Upper lobe of left lung (tissue), 6 donors: ENCODE results near the gene RPP14. TPM values are rescaled to one million over a fixed set of nuclear protein-coding genes. Genes with fewer than 3 reads are reported as not detected.

Experiments used
- ATAC-seq, 2 donors: fragments of 200-7000 bp; cut with Tn5 transposase; one replicate each; pipeline ENCODE4 v1.9.1; 2022; ENCODE audit warnings: mild to moderate bottlenecking in 2 of 2, moderate library complexity in 2 of 2; ENCODE audit not compliant: low FRiP score in 2 of 2
- DNase-seq, 2 donors: peaks; one replicate each; pipeline ENCODE4 v3.0.0-alpha.2; 2019 to 2020
- H3K27ac ChIP-seq, 4 donors: fragments of 200-600 bp; sonication (generic); one replicate each; pipeline ENCODE4 v1.5.1; 2016 to 2019
- H3K27me3 ChIP-seq, 4 donors: fragments of 200-600 bp; sonication (generic); one replicate each; pipeline ENCODE4 v1.5.1; 2017 to 2019
- H3K36me3 ChIP-seq, 4 donors: fragments of 200-600 bp; sonication (generic); one replicate each; pipeline ENCODE4 v1.5.1; 2016 to 2019
- H3K4me1 ChIP-seq, 4 donors: fragments of 200-600 bp; sonication (generic); one replicate each; pipeline ENCODE4 v1.5.1; 2018 to 2019
- H3K4me3 ChIP-seq, 4 donors: fragments of 200-600 bp; sonication (generic); one replicate each; pipeline ENCODE4 v1.5.1; 2017 to 2019; ENCODE audit warnings: mild to moderate bottlenecking in 2 of 4, moderate library complexity in 1 of 4
- H3K9me3 ChIP-seq, 4 donors: fragments of 200-600 bp; sonication (generic); one replicate each; pipeline ENCODE4 v1.5.1; 2018 to 2019
- EP300 ChIP-seq, 4 donors: sonication (generic); formaldehyde crosslinking; IDR thresholded peaks; one replicate each; pipeline ENCODE4 v1.5.1; 2017; ENCODE audit warnings: antibody characterized with exemption in 4 of 4, control low read depth in 2 of 4
- POLR2A ChIP-seq, 4 donors: fragments of 450-650 bp; IDR thresholded peaks; one replicate each; pipeline ENCODE4 v1.5.1; 2016 to 2017; ENCODE audit warnings: antibody characterized with exemption in 4 of 4, mild to moderate bottlenecking in 2 of 4
- WGBS, 2 donors: methylation state at CpG; one replicate each; pipeline ENCODE4 v1.1.5; 2017 to 2018; 5-methylcytosine and 5-hydroxymethylcytosine counted together
- small RNA-seq, 4 donors: library from RNA; depleted of rRNA; stranded (forward); fragments of <200 nt; gene quantifications; one replicate each; pipeline ENCODE3, GENCODE V24; 2016
- total RNA-seq, 6 donors: library from RNA; depleted of rRNA in 4 of 6; stranded (reverse); fragments of >200 nt in 4 of 6; gene quantifications; one replicate each; pipeline versions ENCODE4 v1.1.0 to v1.2.1, GENCODE V29; 2016 to 2021
- TF ChIP-seq, protein P1 (sequence below), 6 experiments: fragments of 450-650 bp in 4 of 6; fragments of 200-600 bp in 2 of 6; sonication (generic) in 2 of 6; IDR thresholded peaks; one replicate each; pipeline ENCODE4 v1.5.1; 2016 to 2019; ENCODE audit warnings: antibody characterized with exemption in 6 of 6
- donor health status: DM: no; HTN: no; CAD: no; lungs with moderate emphysema.
- donor health status: DM: no; HTN: yes; CAD: no; lungs with severe emphysema.

RPP14 gene
- total RNA-seq, 6 donors from 2014 or later: 6.3 to 11.0 (median 9.4) TPM

GRCh38 chr3:58369038-58369437, 63.0 kb downstream of the RPP14 start:
- Histone ChIP-seq H3K4me3 (no peak overlapping the region), H3K27ac (no peak overlapping the region), H3K4me1 (peaks cover 0 to 4% (median 0%) of the 10 kb centered on the region in 4 donors), H3K27me3 (no peaks in the 10 kb centered on the region), H3K9me3 (no peaks in the 10 kb centered on the region), H3K36me3 (peaks cover 0 to 8% (median 0%) of the 10 kb centered on the region in 4 donors)
- WGBS, 2 donors: 77 to 86% methylated on average over 1 of the region's 1 CpG
- DNase-seq (no peak), ATAC-seq (no peak)
- TF ChIP-seq, protein P1, sequence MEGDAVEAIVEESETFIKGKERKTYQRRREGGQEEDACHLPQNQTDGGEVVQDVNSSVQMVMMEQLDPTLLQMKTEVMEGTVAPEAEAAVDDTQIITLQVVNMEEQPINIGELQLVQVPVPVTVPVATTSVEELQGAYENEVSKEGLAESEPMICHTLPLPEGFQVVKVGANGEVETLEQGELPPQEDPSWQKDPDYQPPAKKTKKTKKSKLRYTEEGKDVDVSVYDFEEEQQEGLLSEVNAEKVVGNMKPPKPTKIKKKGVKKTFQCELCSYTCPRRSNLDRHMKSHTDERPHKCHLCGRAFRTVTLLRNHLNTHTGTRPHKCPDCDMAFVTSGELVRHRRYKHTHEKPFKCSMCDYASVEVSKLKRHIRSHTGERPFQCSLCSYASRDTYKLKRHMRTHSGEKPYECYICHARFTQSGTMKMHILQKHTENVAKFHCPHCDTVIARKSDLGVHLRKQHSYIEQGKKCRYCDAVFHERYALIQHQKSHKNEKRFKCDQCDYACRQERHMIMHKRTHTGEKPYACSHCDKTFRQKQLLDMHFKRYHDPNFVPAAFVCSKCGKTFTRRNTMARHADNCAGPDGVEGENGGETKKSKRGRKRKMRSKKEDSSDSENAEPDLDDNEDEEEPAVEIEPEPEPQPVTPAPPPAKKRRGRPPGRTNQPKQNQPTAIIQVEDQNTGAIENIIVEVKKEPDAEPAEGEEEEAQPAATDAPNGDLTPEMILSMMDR (IDR thresholded peaks at IDR 0.05): no peak
- TF ChIP-seq EP300 (IDR thresholded peaks at IDR 0.05): no peak
- no peak for TF ChIP-seq POLR2A (IDR thresholded peaks at IDR 0.05)

Small RNA genes lying within 50 kb of the gene (small RNA-seq; reads per million reads assigned to genes)
- 0 reads per million in 4 donors for gene AC098479.1

Other genes starting within 250 kb of the RPP14 start
- 10 to 100 TPM in 1 of 6 donors, 1 to 10 TPM in 2, under 1 TPM in 2, not detected in 1; 0.59 to 35.6 (median 3.3) TPM for gene DNASE1L3, start 95.3 kb upstream of the RPP14 start, total RNA-seq
- gene ABHD6, start 68.5 kb upstream of the RPP14 start, total RNA-seq: 10 to 100 TPM in 5 of 6 donors, 1 to 10 TPM in 1; 9.7 to 54.7 (median 16.9) TPM
- gene HTD2, start 275 bp downstream of the RPP14 start, total RNA-seq: 10 to 100 TPM in 2 of 6 donors, 1 to 10 TPM in 3, not detected in 1; 7.1 to 14.7 (median 9.0) TPM
- 10 to 100 TPM; 17.6 to 38.8 (median 23.2) TPM for gene PXK, start 26.6 kb downstream of the RPP14 start, total RNA-seq
- 10 to 100 TPM; 20.4 to 81.4 (median 48.5) TPM for gene PDHB, start 127.6 kb downstream of the RPP14 start, total RNA-seq
- 10 to 100 TPM in 1 of 6 donors, 1 to 10 TPM in 5; 2.2 to 13.1 (median 6.0) TPM for gene KCTD6, start 185.9 kb downstream of the RPP14 start, total RNA-seq
- 10 to 100 TPM in 4 of 6 donors, 1 to 10 TPM in 2; 5.2 to 32.5 (median 15.8) TPM for gene ACOX2, start 230.9 kb downstream of the RPP14 start, total RNA-seq